ENCODE results near the gene SNRNP27. TPM values are rescaled to one million over a fixed set of nuclear protein-coding genes. Genes with fewer than 3 reads are reported as not detected.
A peak's percentile ranks its signal among the peaks of the same experiment; 100 is the strongest.
"Not testable (repeated sequence)": the region's sequence is repeated elsewhere in the genome, so short reads cannot be mapped to it uniquely, and the experiment has no call there.

SNRNP27 gene
- total and polyA plus RNA-seq, 3 donors from 2014 or later, result 43.8 to 78.3 (median 77.1) TPM

- Histone ChIP-seq H3K4me3 (no peak overlapping the region), H3K36me3 (ENCODE audit: low read depth, missing control alignments) (no peaks in the 10 kb centered on the region), H3K9me3 (no peaks in the 10 kb centered on the region), H3K27ac (no peak overlapping the region), H3K27me3 (no peaks in the 10 kb centered on the region), H3K4me1 (peaks cover 8% of the 10 kb centered on the region)
- WGBS, 2 donors, result 84% methylated on average over 4 of the region's 4 CpGs
- intact Hi-C loops (cut with DNase I; ENCODE audit: low total_unique reads), result no loop called here
- no peak for DNase-seq
- TF ChIP-seq POLR2A (IDR thresholded peaks at IDR 0.05) (no peak), CTCF (IDR thresholded peaks at IDR 0.05) (no peak)
These were observed 53.7 kb downstream of the SNRNP27 start for GRCh38 chr2:69947325-69947931.

- H3K4me3 ChIP-seq, result peak overlapping the region in 1 of 2 donors; percentile 34
- H3K4me1 ChIP-seq, result peaks cover 8% of the 10 kb centered on the region
- intact Hi-C loops (cut with DNase I; ENCODE audit: low total_unique reads), result no loop called here
- 37% methylated on average over 33 to 34 of the region's 35 CpGs for WGBS, 2 donors
- no peaks in the 10 kb centered on the region for H3K27me3 ChIP-seq
- no peak for DNase-seq
- TF ChIP-seq POLR2A (IDR thresholded peaks at IDR 0.05), result no peak
- no peak for TF ChIP-seq CTCF (IDR thresholded peaks at IDR 0.05)
- H3K27ac ChIP-seq, result no peak overlapping the region
- H3K9me3 ChIP-seq, result no peaks in the 10 kb centered on the region
- H3K36me3 ChIP-seq (ENCODE audit: low read depth, missing control alignments), result no peaks in the 10 kb centered on the region
These were observed 54.5 kb downstream of the SNRNP27 start for GRCh38 chr2:69948032-69948962.

DNA sequence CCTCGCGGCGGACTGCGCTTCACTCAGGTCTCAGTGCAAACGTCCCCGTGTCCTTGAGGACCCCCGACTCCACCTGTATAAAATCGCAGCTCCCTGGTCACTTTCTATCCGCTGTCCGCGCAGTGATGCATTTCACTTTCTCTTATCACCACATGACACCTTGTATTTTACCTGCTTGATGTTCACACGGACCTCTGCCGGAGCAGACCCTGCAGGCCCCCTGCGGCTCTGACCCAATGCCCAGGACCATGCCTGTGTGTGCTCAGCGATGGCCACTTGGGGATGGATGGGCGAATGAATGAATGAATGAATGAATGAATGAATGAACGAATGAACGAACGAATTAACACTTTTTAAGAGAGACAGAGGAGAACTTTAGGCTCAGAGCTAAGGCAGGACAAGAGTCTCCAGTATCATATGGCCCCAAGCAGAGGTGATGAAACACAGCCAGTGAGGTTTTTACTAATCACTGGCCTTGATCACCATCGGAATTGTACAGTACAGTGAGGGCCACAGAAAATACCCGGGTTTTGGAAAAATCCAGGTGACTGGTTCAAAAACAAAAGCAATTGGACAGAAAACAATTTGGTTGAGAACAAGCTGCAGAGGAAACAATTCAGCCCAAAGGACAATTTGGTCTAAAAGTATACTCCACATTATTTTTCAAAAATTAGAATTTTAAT lies 55.3 kb downstream of the SNRNP27 start:
- Histone ChIP-seq H3K4me3 (peak overlapping the region in 1 of 2 donors; percentile 34), H3K27ac (no peak overlapping the region), H3K27me3 (no peaks in the 10 kb centered on the region), H3K36me3 (ENCODE audit: low read depth, missing control alignments) (no peaks in the 10 kb centered on the region), H3K4me1 (peaks cover 8% of the 10 kb centered on the region), H3K9me3 (no peaks in the 10 kb centered on the region)
- TF ChIP-seq POLR2A (IDR thresholded peaks at IDR 0.05) (no peak), CTCF (IDR thresholded peaks at IDR 0.05) (no peak)
- WGBS, 2 donors, result 32 to 40% methylated on average over 21 of the region's 21 CpGs
- DNase-seq, result no peak
- intact Hi-C loops (cut with DNase I; ENCODE audit: low total_unique reads), result no loop called here

DNA sequence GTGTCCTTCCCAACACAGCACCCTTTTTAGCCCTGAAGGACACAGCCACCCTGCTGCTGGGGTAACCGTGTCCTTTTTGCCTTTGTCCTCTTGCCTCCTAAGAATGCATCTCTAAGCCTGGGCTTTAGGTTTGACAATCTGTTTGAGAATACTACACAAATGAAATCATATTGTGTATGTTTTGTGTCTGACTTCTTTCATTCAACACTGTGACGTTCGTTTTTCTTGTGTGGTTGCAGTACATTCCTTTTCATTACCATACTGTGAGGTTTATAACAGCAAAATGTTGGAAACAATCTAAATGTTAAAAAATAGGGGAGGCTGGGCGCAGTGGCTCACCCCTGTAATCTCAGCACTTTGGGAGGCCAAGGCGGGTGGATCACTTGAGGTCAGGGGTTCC lies 56.5 kb downstream of the SNRNP27 start:
- Histone ChIP-seq H3K27ac (no peak overlapping the region), H3K4me1 (peaks cover 8% of the 10 kb centered on the region), H3K27me3 (no peaks in the 10 kb centered on the region), H3K4me3 (no peak overlapping the region), H3K36me3 (ENCODE audit: low read depth, missing control alignments) (no peaks in the 10 kb centered on the region), H3K9me3 (no peaks in the 10 kb centered on the region)
- 86 to 89% methylated on average over 5 of the region's 5 CpGs for WGBS, 2 donors
- no peak for DNase-seq
- intact Hi-C loops (cut with DNase I; ENCODE audit: low total_unique reads), result no loop called here
- TF ChIP-seq POLR2A (IDR thresholded peaks at IDR 0.05), result no peak
- no peak for TF ChIP-seq CTCF (IDR thresholded peaks at IDR 0.05)

GRCh38 chr2:69950671-69951070 lies 56.9 kb downstream of the SNRNP27 start:
- H3K4me3 ChIP-seq; H3K27ac ChIP-seq; DNase-seq; H3K4me1 ChIP-seq; H3K9me3 ChIP-seq; intact Hi-C loops (cut with DNase I; ENCODE audit: low total_unique reads); H3K36me3 ChIP-seq (ENCODE audit: low read depth, missing control alignments); H3K27me3 ChIP-seq: not testable (repeated sequence)
- 88 to 95% methylated on average over 3 of the region's 3 CpGs for WGBS, 2 donors
